HFF-Myc (cell line): Measurements from ENCODE around the gene FHAD1.

Source experiments
- DNase-seq: peaks from one replicate; pipeline ENCODE4 v3.0.0-alpha.2; 2011; ENCODE audit warnings: low read depth; ENCODE audit errors: extremely low read depth
- H3K4me3 ChIP-seq: replicated peaks from 2 replicates; pipeline ENCODE4 v1.5.1; 2011; ENCODE audit warnings: low read depth, mild to moderate bottlenecking, control low read depth, low read length
- CTCF ChIP-seq: IDR thresholded peaks from 2 replicates; pipeline ENCODE4 v1.5.1; 2012; ENCODE audit warnings: mild to moderate bottlenecking, low read depth, low read length, control low read depth; ENCODE audit errors: missing control alignments

FHAD1 gene

GRCh38 chr1:15282038-15282437 lies 35.0 kb downstream of the FHAD1 start:
- H3K4me3 ChIP-seq: no peak overlapping the region
- no peak for TF ChIP-seq CTCF
- DNase-seq: no peak

GRCh38 chr1:15282810-15283474 lies 35.9 kb downstream of the FHAD1 start:
- no peak for DNase-seq
- TF ChIP-seq CTCF: no peak
- H3K4me3 ChIP-seq: no peak overlapping the region

GRCh38 chr1:15283526-15283925 lies 36.5 kb downstream of the FHAD1 start:
- no peak for DNase-seq

GRCh38 chr1:15286452-15286851 lies 39.4 kb downstream of the FHAD1 start:
- DNase-seq: no peak
- H3K4me3 ChIP-seq: no peak overlapping the region
- TF ChIP-seq CTCF: no peak

More at GRCh38 chr1:15283526-15283925, 36.5 kb downstream of the FHAD1 start:
- TF ChIP-seq CTCF: no peak
- no peak overlapping the region for H3K4me3 ChIP-seq

GRCh38 chr1:15287035-15287979 lies 40.3 kb downstream of the FHAD1 start:
- no peak overlapping the region for H3K4me3 ChIP-seq
- DNase-seq: no peak
- TF ChIP-seq CTCF: no peak

GRCh38 chr1:15288173-15288926 lies 41.3 kb downstream of the FHAD1 start:
- DNase-seq: no peak
- no peak for TF ChIP-seq CTCF
- H3K4me3 ChIP-seq: no peak overlapping the region
